ENCODE results near the gene MAST2. TPM values are rescaled to one million over a fixed set of nuclear protein-coding genes. Genes with fewer than 3 reads are reported as not detected.

MAST2 gene
- total and polyA plus RNA-seq, 11 donors = 56.8 to 123 (median 79.7) TPM

- intact Hi-C loops (cut with DNase I) = loop anchor here in 1 of 10 donors (10.0 kb wide), 1 partner anchor 60 kb away; no protein-coding TSS in a partner anchor
- TF ChIP-seq POLR2A (IDR thresholded peaks at IDR 0.05) = no peak
- TF ChIP-seq, protein P1, sequence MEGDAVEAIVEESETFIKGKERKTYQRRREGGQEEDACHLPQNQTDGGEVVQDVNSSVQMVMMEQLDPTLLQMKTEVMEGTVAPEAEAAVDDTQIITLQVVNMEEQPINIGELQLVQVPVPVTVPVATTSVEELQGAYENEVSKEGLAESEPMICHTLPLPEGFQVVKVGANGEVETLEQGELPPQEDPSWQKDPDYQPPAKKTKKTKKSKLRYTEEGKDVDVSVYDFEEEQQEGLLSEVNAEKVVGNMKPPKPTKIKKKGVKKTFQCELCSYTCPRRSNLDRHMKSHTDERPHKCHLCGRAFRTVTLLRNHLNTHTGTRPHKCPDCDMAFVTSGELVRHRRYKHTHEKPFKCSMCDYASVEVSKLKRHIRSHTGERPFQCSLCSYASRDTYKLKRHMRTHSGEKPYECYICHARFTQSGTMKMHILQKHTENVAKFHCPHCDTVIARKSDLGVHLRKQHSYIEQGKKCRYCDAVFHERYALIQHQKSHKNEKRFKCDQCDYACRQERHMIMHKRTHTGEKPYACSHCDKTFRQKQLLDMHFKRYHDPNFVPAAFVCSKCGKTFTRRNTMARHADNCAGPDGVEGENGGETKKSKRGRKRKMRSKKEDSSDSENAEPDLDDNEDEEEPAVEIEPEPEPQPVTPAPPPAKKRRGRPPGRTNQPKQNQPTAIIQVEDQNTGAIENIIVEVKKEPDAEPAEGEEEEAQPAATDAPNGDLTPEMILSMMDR (IDR thresholded peaks at IDR 0.05) = no peak
- H3K36me3 ChIP-seq = peaks cover 0 to 78% (median 32%) of the 10 kb centered on the region in 9 donors
Observed at GRCh38 chr1:46064708-46065107, 261.3 kb downstream of the MAST2 start.

GRCh38 chr1:46065405-46065804 lies 262.0 kb downstream of the MAST2 start:
- Histone ChIP-seq H3K4me3 (no peak overlapping the region), H3K27me3 (no peaks in the 10 kb centered on the region), H3K4me1 (peaks cover 0 to 45% (median 1%) of the 10 kb centered on the region in 12 donors), H3K9me3 (no peaks in the 10 kb centered on the region), H3K36me3 (peaks cover 0 to 79% (median 33%) of the 10 kb centered on the region in 9 donors), H3K27ac (peak overlapping the region in 1 of 12 donors; percentile 77)
- ATAC-seq (peak in 2 of 4 donors; percentile 17 to 33), DNase-seq (no peak)
- TF ChIP-seq POLR2A (IDR thresholded peaks at IDR 0.05) = no peak
- TF ChIP-seq, protein P1 (IDR thresholded peaks at IDR 0.05) = no peak
- intact Hi-C loops (cut with DNase I) = loop anchor here in 1 of 10 donors (10.0 kb wide), 1 partner anchor 59 kb away; no protein-coding TSS in a partner anchor

More at GRCh38 chr1:46064708-46065107, 261.3 kb downstream of the MAST2 start:
- no peak overlapping the region for H3K4me3 ChIP-seq
- 94 to 98% (median 95%) methylated on average over 1 of the region's 1 CpG for WGBS, 4 donors
- ATAC-seq = no peak
- no peak for DNase-seq
- H3K27me3 ChIP-seq = no peaks in the 10 kb centered on the region
- H3K9me3 ChIP-seq = no peaks in the 10 kb centered on the region
- H3K4me1 ChIP-seq = peaks cover 0 to 38% (median 0%) of the 10 kb centered on the region in 12 donors
- H3K27ac ChIP-seq = peak overlapping the region in 1 of 12 donors; percentile 77

- Histone ChIP-seq H3K27ac (no peak overlapping the region), H3K36me3 (peaks cover 0 to 70% (median 17%) of the 10 kb centered on the region in 9 donors), H3K27me3 (no peaks in the 10 kb centered on the region), H3K9me3 (no peaks in the 10 kb centered on the region), H3K4me3 (no peak overlapping the region), H3K4me1 (peaks cover 0 to 43% (median 1%) of the 10 kb centered on the region in 12 donors)
- WGBS, 4 donors = 92 to 97% (median 96%) methylated on average over 1 of the region's 1 CpG
- DNase-seq (no peak), ATAC-seq (no peak)
- intact Hi-C loops (cut with DNase I) = loop anchor here in 1 of 10 donors (10.0 kb wide), 1 partner anchor 57 kb away; no protein-coding TSS in a partner anchor
- TF ChIP-seq, protein P1 (IDR thresholded peaks at IDR 0.05) = no peak
- TF ChIP-seq POLR2A (IDR thresholded peaks at IDR 0.05) = no peak
Observed at GRCh38 chr1:46067652-46068051, 264.2 kb downstream of the MAST2 start.

- Histone ChIP-seq H3K27me3 (no peaks in the 10 kb centered on the region), H3K27ac (no peak overlapping the region), H3K9me3 (no peaks in the 10 kb centered on the region), H3K36me3 (peaks cover 0 to 76% (median 17%) of the 10 kb centered on the region in 9 donors), H3K4me3 (no peak overlapping the region), H3K4me1 (peaks cover 0 to 35% (median 1%) of the 10 kb centered on the region in 12 donors)
- TF ChIP-seq POLR2A (IDR thresholded peaks at IDR 0.05) = no peak
- TF ChIP-seq, protein P1 (IDR thresholded peaks at IDR 0.05) = no peak
- ATAC-seq (no peak), DNase-seq (no peak)
- intact Hi-C loops (cut with DNase I) = loop anchor here in 1 of 10 donors (10.0 kb wide), 1 partner anchor 56 kb away; no protein-coding TSS in a partner anchor
- WGBS, 4 donors = 79 to 87% (median 81%) methylated on average over 3 of the region's 3 CpGs
Observed at GRCh38 chr1:46068525-46068924, 265.1 kb downstream of the MAST2 start.

All from heart left ventricle (tissue), 16 donors.